Retina (tissue), 1 donor: ENCODE measurements around the gene HDAC4.
"Not testable (repeated sequence)": the region's sequence is repeated elsewhere in the genome, so short reads cannot be mapped to it uniquely, and the experiment has no call there.

Experiments used
- DNase-seq: peaks from one replicate; pipeline ENCODE4 v3.0.0-alpha.2; 2016

Gene HDAC4

DNA sequence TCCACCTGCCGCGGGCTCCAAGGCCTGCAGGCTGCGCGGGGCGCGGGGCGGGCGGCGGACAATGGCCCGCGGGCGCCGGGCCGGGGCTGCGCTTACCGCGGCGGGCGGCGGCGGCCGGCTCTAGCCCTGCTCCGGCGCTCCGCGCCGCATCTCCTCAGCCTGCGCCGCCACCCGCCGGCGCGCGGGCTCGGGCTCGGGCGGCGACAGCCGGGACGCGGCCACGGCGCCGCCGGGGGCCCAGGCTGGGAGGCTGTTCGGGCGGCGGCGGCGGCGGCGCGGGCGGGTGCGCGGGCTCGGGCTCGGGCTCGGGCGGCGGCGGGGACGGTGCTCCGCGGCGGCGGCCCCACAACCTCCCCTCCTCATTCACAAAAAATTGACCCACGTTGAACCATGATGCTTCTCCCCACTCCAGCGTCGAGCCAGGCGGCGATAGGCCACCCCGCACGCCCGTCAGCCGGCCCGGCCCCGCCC, at the start of gene HDAC4:
Gene HDAC4, minus strand, starts transcription at position 425 of the 471 bp plus-strand sequence. CDS start 48,321 bp downstream, outside the sequence.
- DNase-seq, result no peak

DNA sequence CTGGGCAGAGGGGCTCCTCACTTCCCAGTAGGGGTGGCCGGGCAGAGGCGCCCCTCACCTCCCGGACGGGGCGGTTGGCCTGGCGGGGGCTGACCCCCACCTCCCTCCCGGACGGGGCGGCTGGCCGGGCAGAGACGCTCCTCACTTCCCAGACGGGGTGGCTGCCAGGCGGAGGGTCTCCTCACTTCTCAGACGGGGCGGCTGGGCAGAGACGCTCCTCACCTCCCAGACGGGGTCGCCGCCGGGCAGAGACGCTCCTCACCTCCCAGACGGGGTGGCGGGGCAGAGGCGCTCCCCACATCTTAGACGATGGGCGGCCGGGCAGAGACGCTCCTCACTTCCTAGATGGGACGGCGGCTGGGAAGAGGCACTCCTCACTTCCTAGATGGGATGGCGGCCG, 48.6 kb upstream of the HDAC4 start:
- DNase-seq, result not testable (repeated sequence)

DNA sequence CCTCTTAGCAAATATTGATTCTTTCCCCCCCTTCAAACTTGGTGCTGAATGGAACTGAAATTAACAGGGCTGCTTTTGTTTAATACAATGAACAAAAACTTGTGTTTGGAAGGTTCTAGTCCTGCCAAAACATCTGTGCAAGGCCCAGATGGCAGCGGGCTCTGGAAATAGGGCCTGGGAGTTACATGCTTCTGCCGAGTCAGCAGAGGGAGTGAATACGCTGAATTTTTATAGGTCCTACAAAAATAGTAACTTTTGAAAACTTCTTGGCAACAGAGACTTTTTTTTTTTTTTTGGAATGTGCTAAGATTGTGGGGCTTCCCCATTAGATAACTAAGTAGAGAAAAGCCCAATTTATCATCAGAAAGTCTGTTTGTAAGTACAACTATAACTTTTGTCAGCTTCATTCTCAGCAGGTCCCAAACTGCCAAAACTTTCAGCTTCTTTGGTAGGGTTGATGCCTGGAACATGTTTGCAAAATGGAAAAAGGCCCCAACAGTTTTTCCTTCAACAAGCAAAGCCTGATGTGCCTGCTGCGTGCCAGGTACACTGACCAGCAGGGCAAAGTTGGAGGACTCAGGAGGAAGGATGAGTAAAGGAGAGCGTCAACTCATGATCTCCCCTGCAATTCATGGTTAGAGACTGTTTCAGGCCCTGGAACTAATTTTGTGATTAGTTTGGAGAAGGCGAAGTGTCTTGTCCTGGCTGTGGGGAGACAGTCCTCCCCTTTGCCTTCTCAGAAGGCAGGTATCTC, 45.1 kb upstream of the HDAC4 start:
- no peak for DNase-seq

DNA sequence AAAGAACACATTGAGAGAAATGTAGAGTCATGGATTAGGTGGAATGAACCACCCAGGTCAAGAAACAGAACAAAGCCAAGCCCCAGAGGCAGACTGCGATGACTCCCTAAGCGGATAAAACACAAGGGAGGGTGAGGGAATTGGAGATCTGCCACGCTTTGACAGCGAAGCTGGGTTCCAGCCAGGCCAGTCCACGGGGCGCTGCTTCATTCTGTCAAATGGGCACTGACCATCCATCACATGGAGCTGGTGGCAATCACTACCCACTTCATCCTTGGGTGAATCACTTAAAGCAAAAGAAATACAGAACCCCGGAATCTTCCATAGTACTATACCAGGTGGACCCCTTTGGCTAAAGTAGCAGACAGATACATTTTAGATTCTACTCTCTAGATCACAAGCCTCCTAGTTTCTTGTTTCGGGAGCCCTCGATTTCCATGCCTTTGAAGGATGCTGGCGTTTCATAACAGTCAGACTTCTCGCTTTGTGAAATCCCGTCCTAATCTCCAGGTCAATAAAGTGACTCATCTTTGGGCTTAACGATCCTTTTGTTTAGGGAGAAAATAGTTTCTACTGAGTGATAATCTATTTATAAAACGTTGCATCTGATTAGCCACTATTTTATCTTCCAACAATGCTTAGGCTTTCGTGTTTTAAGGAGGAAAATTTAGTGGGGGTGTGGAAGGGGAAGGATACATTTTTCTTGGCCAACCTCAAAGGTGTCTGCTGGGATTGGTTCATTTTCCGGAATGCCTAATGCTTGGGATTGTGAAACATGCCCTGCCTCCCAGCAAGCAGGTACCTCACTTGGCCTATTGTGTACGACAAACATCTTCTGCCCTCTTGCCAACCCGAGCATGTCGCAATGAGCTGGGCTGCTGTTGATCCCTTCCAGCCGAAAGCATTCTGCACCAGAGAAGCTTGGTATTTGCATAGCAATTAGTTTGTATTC, 44.1 kb upstream of the HDAC4 start:
- no peak for DNase-seq

DNA sequence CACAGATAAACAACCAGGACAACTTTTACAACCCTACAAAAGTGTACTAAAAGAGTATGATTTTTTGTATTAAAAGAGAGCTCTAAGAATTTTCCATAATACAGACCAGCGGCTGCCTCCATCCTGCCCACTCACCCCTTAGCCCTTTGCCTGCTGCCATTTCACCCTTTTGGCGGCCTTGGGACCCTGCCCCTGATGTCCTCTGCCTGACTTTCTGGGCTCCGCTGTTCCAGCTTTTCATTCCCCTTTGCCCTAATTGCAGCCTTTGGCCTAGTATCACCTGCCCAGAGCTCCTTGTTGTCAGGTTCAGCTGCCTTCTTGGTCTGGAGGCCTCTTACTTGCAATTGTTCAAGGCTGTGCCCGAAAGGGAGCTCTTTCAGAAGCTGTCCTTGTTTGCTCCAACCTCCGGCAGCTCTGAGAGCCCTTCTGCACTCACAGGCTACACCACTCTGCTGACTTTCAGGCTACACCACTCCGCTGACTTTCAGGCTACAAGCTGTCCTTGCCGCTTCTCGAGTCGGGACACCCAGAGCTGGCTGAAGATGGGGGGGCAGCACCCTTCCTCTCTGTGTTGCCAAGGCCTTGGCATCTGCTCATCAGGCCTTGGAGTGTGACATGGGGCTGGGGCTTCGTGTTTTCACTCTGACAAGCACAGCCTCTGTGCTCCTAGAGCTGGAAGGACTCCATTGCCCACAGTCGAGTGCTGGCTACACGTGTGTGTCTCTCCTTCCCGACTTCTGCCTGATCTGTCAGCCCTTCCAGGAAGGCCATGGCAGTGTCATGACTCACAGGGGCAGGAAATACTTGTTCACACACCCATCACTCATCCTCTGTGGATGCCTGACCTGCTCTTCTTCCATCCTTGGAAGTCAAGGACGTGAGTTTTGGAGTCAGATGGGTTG, 43.1 kb upstream of the HDAC4 start:
- no peak for DNase-seq

DNA sequence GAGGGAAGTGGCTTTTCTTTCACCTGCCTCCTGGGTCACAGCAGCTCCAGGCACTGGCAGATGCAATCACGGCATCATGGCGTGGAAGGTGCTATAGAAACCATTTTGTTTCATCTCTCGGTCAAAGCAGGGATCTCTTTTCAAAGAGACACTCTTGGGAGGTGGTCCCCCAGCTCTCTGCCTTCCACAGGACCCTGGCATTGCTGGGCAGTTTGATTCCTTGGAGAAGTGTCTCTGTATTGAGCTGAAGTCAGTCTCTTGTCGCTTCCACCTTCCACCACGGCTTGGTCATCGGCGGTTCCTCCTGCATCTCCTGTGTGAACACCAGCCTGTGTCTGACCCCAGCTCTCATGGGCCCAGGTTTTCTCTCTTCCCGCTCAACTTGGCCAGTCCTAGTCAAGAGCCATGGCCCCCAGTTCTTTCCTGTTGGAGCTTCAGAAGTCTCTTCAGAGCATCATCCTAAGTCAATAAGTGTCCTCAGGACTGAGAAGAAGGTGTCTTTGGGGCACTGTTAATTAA, 42.3 kb upstream of the HDAC4 start:
- DNase-seq, result no peak

DNA sequence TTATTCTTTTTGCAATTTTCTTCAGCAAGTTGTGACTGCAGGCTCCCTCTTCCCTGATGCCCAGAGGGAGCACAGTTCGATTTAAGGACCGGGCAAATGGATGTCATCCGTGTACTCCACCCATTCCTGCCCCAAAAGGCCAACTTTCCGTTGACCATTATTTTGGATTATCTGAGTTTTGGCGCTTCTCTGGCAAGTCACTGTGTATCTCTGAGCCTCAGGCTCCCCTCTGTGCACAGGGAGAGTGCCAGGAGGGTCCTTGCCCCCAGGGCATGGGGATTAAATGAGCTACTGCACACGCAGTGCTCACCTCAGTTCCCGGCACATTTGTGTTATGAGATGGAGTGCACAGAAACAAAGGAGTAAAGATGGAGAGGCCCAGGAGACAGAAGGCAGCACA, 41.4 kb upstream of the HDAC4 start:
- DNase-seq, result no peak

DNA sequence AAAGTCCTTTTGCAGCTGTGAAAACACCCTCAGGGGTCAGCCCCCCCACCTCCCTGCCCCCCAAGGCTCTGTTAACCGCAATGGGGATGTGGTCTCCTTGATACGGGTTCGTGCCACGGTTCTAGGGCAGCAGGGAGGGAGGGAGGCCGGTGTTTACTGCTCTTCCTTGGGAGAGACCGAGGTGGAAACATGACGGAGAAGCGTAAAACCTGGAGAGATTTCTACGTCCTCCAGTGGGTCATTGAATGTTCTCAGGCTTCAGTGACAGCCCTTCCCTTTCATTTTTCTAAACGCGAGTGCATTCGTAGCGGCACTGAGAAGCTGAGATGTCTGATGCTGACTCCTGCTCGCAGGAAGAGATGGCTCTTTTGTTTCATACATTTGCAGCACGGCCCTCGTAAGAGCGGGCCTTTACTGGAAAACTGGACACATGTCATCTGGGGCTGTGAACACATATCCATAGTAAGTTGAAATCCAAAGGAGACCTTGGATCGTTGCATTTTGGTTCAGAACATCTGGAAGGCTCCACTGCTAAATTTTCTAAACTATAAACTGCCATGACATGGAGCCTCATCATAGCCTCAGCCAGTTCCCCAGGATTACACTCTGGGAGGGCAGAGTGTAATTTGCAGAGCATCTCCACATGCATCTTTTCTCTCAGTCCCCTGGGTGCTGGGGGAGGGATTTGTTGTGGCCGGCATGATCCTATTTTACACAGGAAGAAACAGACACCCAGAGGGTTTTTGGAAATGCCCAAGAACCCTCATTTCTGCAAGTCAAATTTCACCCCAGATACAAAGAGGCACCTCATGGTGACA, 40.6 kb upstream of the HDAC4 start:
- peak; percentile 68 for DNase-seq

DNA sequence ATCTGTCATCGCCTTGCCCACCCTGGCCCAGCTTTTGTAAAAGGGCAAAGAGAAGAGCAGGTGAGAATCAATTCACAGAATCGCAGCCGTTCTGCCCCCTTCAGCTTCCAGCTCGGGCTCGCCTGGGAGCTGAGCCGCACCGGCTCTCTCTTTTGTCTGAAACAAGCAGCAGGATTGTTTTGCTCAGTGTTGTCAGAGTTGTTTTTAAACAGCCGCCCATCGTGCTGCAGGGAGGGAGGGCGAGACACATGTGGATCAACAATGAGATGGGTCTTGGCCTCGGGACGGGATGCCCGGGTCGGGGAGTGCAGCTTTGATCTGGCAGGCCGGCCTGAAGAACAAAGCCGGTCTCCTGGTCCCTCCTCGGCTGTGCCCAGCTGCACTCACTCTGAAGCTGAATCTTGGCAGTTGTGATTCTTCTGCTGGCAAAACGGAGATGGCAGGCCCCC, 39.7 kb upstream of the HDAC4 start:
- DNase-seq, result peak; percentile 86

DNA sequence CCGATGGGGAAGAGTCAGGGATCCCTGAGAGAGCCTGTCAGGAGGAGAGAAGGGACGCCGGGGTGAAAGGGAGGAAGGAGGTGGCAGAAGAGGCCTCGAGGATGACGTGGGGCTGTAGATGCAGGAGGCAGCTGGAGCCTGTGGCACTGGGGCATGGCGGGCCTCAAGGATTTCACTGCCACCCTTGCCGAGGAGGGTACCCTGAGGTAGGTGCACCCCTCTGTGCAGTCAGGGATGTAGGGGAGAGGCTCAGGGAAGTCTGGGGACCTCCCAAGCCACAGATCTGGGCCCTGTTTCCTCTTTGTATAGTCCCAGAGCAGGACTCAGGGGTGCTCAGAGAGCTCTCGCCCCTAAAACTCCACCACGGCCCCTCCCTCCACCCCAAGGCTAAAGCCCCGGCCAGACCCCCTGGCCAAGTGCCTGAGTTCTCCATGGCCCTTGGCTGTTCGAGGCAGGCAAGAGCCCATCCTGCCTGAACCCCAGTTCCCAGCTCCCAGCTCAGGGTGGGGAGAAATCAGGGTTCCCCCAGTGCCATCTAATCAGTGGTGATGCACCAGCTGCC, 39.0 kb upstream of the HDAC4 start:
- DNase-seq, result no peak

DNA sequence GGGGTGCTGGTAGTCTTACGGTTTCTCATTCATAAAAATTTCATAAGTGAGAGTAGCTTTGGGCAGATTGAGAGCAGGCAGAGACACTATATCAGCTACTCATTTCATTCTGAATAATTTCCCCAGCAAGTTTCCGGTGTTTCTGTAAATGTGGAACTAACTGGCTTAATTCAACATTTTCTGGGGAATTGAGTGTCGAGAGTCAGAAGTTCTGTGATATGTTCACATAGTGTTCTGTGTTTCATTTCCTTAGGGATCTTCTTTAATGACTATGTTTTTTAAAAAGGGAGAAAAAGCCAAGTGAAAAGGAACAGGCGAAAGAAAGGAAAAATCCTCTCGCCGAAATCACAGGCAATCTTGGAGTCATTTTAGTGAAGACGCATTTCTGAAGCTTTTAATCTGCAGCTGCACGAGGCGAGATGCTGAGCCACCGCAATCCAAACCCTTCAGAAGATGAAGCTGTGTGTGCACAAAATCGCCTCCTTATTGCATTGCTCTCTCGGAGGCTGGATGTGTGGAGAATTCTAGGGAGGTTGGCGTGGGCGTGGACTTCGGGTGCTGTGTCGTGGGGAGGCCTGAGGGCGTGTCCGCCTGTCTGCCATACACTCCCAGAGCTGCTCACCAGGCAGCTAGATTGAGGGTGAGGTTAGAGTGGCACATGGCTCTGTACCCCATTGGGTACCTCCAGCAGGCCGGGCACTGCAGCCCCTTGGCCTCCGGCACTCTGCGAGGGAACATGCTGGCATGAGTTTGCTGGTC, 38.4 kb upstream of the HDAC4 start:
- DNase-seq, result no peak

DNA sequence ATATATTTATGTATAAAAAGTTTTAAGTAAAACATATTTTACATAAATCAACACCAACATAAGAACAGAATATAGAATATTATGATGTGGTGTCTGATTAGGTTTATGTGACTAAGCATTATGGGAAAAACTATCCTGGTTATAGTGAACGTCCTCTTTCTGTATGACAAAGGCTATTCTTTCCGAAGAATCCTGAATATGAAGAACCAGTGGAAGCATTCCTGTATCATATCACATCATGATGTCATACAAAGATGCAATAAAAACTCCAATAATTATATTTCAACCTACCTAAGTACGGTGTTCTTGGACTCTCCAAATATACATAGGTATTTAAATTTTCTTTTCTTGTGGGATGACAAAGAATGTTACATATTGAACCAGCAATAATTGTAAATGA, 37.5 kb upstream of the HDAC4 start:
- no peak for DNase-seq

DNA sequence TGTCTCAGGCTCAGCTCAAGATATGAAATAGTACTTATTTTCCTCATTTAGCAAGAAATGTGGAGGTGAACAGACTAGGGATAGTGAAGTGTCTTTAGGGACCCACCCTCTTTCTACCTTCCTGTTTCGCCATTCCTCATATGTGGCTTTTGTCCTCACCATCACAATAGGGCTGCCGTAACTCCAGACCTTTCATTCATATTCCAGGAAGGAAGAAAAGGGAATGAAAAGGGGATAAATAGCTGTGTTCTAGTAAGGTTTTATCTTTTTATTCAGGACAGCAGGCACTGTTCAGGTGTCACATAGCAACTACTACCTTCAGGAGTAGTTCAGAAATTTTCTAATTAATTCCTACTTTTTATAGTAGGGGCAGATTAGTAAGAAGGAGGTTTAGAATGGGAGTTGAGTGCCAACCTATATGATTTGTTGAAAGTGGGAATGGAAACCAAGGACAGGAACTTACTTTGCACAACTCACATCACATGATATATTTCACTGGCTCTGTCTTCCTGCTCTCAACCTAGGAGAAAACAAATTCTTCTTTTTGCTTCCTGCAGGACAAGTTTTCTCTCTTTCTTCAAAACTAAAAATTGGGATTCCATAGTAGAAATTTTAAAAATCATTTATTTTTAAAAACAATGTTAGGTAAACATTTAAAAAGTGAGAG, 36.0 kb upstream of the HDAC4 start:
- DNase-seq, result no peak

DNA sequence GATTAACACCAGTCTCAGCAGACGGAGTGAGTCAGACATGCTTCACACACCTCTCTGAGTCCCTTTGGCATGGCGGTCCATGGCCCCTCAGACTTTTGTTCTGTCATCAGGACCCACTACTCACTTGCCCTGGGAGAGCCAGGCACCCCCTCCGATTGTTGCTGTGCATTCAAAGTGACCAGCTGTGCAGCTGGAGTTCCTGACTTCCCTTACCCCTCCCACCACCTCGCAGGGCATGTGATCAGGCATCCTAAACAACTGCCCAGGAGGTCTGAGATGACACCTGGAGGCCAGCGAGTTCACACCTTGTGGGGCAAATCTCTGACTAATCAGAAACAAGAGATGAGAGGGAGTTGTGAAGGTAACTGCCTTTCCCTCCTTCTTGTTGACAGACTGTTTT, 35.3 kb upstream of the HDAC4 start:
- no peak for DNase-seq

DNA sequence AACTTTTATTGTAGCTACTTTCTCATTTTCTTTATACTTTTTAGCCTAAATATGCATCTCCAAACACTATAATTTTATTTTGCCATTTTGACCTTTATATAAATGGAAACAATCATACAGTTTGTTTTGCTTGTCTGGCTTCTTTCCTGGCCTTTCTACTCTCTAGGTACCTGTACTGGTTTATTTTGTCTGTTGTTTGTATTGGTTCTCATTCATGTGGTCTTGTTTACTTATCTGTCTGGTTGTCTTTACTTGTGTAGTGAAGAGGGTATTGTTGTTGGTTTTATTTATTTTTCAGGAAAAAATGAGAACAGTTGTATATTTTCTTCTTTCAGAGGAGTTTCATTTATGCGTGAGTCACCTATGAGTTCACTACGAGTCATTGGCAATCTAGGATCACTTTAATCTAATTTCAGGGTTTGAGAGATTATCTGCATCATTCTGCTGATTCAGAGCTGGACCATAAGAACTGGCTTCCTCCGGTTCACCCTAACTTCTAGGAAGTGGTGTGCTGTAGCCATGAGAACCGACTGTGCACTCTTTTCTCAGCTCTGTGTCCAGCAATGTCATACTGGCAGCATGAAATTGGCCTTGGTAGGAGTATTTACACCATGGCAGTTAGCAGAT, 33.1 kb upstream of the HDAC4 start:
- DNase-seq, result no peak

DNA sequence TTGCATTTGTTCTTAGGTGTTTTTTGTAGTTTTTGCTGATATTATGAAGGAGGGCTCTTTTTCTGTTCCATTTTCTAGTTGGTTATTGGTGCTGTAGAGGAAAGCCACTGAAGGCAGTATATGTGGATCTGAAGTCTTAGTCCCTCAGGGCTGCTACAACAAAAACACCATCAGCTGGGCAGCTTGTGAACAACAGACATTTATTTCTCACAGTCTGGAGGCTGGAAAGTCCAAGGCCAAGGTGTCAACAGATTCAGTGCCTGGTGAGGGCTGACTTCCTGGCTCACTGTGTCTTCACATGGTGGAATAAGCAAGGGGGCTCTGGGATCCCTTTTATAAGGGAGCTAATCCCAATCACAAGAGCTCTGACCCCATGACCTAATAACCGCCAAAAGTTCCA, 31.4 kb upstream of the HDAC4 start:
- DNase-seq, result no peak

DNA sequence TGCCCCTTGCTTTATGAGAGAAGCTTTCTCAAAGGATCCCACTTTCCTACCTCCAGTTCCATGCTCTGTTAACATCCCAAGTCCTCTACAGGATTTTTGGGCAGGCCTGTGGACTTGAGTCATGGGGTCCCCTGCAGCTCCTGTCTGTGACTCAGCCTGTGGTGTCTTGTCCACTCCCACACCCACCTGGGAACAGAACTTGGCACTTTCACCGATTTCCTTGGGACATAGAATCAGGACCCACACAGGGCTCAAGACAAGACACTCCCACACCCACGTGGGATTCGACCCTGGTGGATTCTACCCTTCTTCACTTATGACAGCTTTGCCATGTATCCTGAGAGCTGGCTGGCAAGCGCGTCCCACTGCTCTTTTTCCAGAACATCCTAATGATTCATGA, 30.7 kb upstream of the HDAC4 start:
- no peak for DNase-seq

DNA sequence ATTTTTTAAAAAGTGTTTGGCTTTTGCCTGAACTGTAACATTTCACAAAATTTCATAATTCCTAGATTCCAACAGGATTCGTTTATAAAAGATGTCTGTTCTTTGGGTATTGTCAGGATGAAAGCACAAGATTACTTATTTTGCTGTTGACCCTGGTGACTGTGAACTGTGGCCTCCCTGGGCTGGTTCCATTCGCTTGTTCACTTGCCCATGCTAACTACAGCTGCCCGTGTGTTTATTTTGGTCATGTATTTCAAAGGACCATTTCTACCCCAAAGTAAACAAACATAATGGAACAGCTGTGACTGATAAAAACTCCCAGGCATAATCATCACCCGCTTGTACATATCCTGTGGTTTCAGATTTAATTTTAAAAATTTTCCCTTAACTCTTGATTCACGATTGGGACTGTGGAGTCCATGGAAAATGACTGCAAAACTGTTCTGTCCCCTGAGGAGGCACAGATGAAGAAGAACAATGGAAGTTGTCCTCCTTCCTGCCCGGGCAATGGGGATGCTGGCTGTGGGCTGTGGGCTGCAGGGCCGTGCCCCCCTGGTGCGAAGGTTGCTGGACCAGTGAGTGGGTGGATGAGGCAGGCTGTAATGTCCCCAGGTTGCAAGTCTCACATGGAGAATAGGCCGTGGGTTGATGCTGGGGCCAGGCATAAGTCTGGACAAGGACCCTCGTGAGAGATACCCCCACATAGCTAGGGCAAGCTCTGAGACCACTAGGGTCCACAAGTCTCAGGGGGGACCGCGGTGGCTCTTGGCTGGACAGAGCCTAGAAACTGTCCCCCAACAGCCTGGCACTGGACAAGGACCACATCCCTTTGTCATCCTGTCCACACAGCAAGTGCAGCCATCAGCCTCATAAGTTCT, 28.9 kb upstream of the HDAC4 start:
- no peak for DNase-seq
